ENCODE measurements around the gene SCAF8.
"Not testable (repeated sequence)": the region's sequence is repeated elsewhere in the genome, so short reads cannot be mapped to it uniquely, and the experiment has no call there.

SCAF8 gene

GRCh38 chr6:154744029-154744745 lies 11.0 kb downstream of the SCAF8 start:
- not testable (repeated sequence) for H3K9me3 ChIP-seq (ENCODE audit: low read length); H3K27me3 ChIP-seq (ENCODE audit: insufficient read depth, low read length); H3K4me3 ChIP-seq (ENCODE audit: low read length); H2AFZ ChIP-seq (ENCODE audit: low read depth, low read length)
- Histone ChIP-seq H3K36me3 (ENCODE audit: insufficient read depth, low read length) (peaks cover 16% of the 10 kb centered on the region), H3K4me1 (ENCODE audit: insufficient read depth, low read length) (peaks cover 14% of the 10 kb centered on the region)

GRCh38 chr6:154745243-154745642 lies 12.0 kb downstream of the SCAF8 start:
- Histone ChIP-seq H3K36me3 (ENCODE audit: insufficient read depth, low read length) (peaks cover 12% of the 10 kb centered on the region), H3K27me3 (ENCODE audit: insufficient read depth, low read length) (no peaks in the 10 kb centered on the region), H3K9me3 (ENCODE audit: low read length) (no peaks in the 10 kb centered on the region), H2AFZ (ENCODE audit: low read depth, low read length) (no peak overlapping the region), H3K4me3 (ENCODE audit: low read length) (no peak overlapping the region), H3K4me1 (ENCODE audit: insufficient read depth, low read length) (peaks cover 9% of the 10 kb centered on the region)

DNA sequence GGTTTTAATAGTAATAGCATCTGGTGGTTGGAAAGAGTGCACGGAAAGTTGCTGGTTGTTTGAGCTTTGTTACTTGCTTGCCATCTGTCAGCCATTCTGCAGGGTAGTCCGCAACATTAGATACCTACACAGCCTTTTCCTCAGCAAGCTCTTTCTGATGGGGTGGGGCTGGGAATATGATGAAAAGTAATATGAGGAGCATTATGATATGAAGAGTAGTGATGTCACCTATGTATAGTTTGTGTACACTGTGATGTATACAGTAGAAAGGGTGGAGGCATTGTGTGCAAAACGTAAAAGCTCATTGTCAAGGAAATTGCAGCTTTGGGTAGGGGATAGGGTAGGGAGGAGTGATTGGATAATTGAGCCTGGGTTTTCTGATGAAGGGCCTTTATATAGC lies 16.1 kb downstream of the SCAF8 start:
- H3K27me3 ChIP-seq (ENCODE audit: insufficient read depth, low read length): no peaks in the 10 kb centered on the region
- H3K36me3 ChIP-seq (ENCODE audit: insufficient read depth, low read length): peaks cover 13% of the 10 kb centered on the region
- no peaks in the 10 kb centered on the region for H3K9me3 ChIP-seq (ENCODE audit: low read length)
- H2AFZ ChIP-seq (ENCODE audit: low read depth, low read length): no peak overlapping the region
- H3K4me3 ChIP-seq (ENCODE audit: low read length): no peak overlapping the region
- no peaks in the 10 kb centered on the region for H3K4me1 ChIP-seq (ENCODE audit: insufficient read depth, low read length)

DNA sequence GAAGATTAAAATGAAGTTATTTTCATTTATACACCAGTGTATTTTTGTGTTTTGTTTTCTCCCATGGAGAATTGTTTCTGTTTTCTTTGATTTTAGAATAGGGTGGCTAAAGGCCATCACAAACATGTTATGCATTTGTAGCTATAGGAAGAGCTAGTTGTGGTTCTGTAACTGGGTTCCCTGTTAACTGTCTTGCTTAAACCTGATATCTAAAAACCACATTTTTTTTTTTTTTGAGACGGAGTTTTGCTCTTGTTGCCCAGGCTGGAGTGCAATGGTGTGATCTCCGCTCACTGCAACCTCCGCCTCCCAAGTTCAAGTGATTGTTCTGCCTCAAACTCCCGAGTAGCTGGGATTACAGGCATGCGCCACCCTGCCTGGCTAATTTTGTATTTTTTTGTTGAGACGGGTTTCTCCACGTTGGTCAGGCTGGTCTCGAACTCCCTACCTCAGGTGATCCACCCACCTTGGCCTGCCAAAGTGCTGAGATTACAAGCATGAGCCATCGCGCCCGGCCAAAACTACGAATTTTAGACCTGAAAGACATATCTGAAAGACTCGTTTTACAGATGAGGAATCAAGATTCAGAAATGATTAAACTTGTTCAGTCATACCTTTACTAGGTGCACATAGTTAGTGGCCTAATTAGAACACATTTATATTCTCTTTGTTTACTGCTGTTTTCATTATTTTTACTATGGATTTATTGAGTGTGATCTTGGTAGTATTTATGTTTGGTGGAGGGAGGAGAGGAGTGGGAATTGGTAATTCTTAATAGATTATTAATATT lies 18.0 kb downstream of the SCAF8 start:
- Histone ChIP-seq H3K4me3 (ENCODE audit: low read length) (no peak overlapping the region), H3K4me1 (ENCODE audit: insufficient read depth, low read length) (no peaks in the 10 kb centered on the region), H3K27me3 (ENCODE audit: insufficient read depth, low read length) (no peaks in the 10 kb centered on the region), H2AFZ (ENCODE audit: low read depth, low read length) (no peak overlapping the region), H3K36me3 (ENCODE audit: insufficient read depth, low read length) (peaks cover 15% of the 10 kb centered on the region), H3K9me3 (ENCODE audit: low read length) (no peaks in the 10 kb centered on the region)

- Histone ChIP-seq H3K4me3 (ENCODE audit: low read length) (no peak overlapping the region), H2AFZ (ENCODE audit: low read depth, low read length) (no peak overlapping the region), H3K36me3 (ENCODE audit: insufficient read depth, low read length) (peaks cover 15% of the 10 kb centered on the region), H3K9me3 (ENCODE audit: low read length) (no peaks in the 10 kb centered on the region), H3K4me1 (ENCODE audit: insufficient read depth, low read length) (no peaks in the 10 kb centered on the region), H3K27me3 (ENCODE audit: insufficient read depth, low read length) (no peaks in the 10 kb centered on the region)
Observed at GRCh38 chr6:154752022-154752421, 18.8 kb downstream of the SCAF8 start.

GRCh38 chr6:154754152-154754551 lies 20.9 kb downstream of the SCAF8 start:
- Histone ChIP-seq H3K4me1 (ENCODE audit: insufficient read depth, low read length) (no peaks in the 10 kb centered on the region), H2AFZ (ENCODE audit: low read depth, low read length) (no peak overlapping the region), H3K4me3 (ENCODE audit: low read length) (no peak overlapping the region), H3K27me3 (ENCODE audit: insufficient read depth, low read length) (no peaks in the 10 kb centered on the region), H3K36me3 (ENCODE audit: insufficient read depth, low read length) (peaks cover 13% of the 10 kb centered on the region), H3K9me3 (ENCODE audit: low read length) (no peaks in the 10 kb centered on the region)

- Histone ChIP-seq H3K36me3 (ENCODE audit: insufficient read depth, low read length) (peaks cover 11% of the 10 kb centered on the region), H3K4me3 (ENCODE audit: low read length) (no peak overlapping the region), H2AFZ (ENCODE audit: low read depth, low read length) (no peak overlapping the region), H3K4me1 (ENCODE audit: insufficient read depth, low read length) (no peaks in the 10 kb centered on the region), H3K9me3 (ENCODE audit: low read length) (no peaks in the 10 kb centered on the region), H3K27me3 (ENCODE audit: insufficient read depth, low read length) (no peaks in the 10 kb centered on the region)
Observed at GRCh38 chr6:154757352-154758050, 24.3 kb downstream of the SCAF8 start.

GRCh38 chr6:154758125-154758524 lies 24.9 kb downstream of the SCAF8 start:
- no peaks in the 10 kb centered on the region for H3K4me1 ChIP-seq (ENCODE audit: insufficient read depth, low read length)
- no peak overlapping the region for H2AFZ ChIP-seq (ENCODE audit: low read depth, low read length)
- no peaks in the 10 kb centered on the region for H3K9me3 ChIP-seq (ENCODE audit: low read length)
- peaks cover 11% of the 10 kb centered on the region for H3K36me3 ChIP-seq (ENCODE audit: insufficient read depth, low read length)
- H3K27me3 ChIP-seq (ENCODE audit: insufficient read depth, low read length): no peaks in the 10 kb centered on the region
- no peak overlapping the region for H3K4me3 ChIP-seq (ENCODE audit: low read length)

DNA sequence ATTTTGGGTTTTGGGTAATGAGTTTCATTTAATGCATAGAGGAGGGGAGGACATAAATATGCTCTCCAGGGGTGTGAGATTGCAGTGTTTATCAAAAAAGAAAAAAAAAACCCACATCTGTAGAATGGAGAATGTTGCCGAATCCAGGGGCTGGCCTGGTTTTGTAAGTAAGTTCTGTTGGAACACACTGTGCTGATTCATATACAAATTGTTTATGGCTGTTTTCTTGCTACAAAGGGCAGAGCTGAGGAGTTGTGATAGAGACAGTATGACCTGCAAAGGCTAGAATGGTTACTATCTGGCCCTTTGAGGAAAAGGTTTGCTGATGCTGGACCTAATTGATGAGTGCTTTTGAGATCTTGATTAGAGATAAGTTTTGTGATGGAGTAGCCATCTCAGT lies 30.4 kb downstream of the SCAF8 start:
- Histone ChIP-seq H2AFZ (ENCODE audit: low read depth, low read length) (no peak overlapping the region), H3K27me3 (ENCODE audit: insufficient read depth, low read length) (no peaks in the 10 kb centered on the region), H3K4me3 (ENCODE audit: low read length) (no peak overlapping the region), H3K36me3 (ENCODE audit: insufficient read depth, low read length) (peaks cover 9% of the 10 kb centered on the region), H3K9me3 (ENCODE audit: low read length) (peaks cover 2% of the 10 kb centered on the region), H3K4me1 (ENCODE audit: insufficient read depth, low read length) (peaks cover 15% of the 10 kb centered on the region)

GRCh38 chr6:154765273-154765672 lies 32.1 kb downstream of the SCAF8 start:
- H3K4me1 ChIP-seq (ENCODE audit: insufficient read depth, low read length): peaks cover 15% of the 10 kb centered on the region
- no peaks in the 10 kb centered on the region for H3K27me3 ChIP-seq (ENCODE audit: insufficient read depth, low read length)
- no peak overlapping the region for H3K4me3 ChIP-seq (ENCODE audit: low read length)
- peaks cover 2% of the 10 kb centered on the region for H3K9me3 ChIP-seq (ENCODE audit: low read length)
- H2AFZ ChIP-seq (ENCODE audit: low read depth, low read length): no peak overlapping the region
- H3K36me3 ChIP-seq (ENCODE audit: insufficient read depth, low read length): peaks cover 9% of the 10 kb centered on the region

- no peaks in the 10 kb centered on the region for H3K27me3 ChIP-seq (ENCODE audit: insufficient read depth, low read length)
- H2AFZ ChIP-seq (ENCODE audit: low read depth, low read length): no peak overlapping the region
- H3K4me1 ChIP-seq (ENCODE audit: insufficient read depth, low read length): peaks cover 15% of the 10 kb centered on the region
- no peak overlapping the region for H3K4me3 ChIP-seq (ENCODE audit: low read length)
- H3K36me3 ChIP-seq (ENCODE audit: insufficient read depth, low read length): peaks cover 3% of the 10 kb centered on the region
- peaks cover 2% of the 10 kb centered on the region for H3K9me3 ChIP-seq (ENCODE audit: low read length)
Observed at GRCh38 chr6:154766288-154766687, 33.1 kb downstream of the SCAF8 start.

DNA sequence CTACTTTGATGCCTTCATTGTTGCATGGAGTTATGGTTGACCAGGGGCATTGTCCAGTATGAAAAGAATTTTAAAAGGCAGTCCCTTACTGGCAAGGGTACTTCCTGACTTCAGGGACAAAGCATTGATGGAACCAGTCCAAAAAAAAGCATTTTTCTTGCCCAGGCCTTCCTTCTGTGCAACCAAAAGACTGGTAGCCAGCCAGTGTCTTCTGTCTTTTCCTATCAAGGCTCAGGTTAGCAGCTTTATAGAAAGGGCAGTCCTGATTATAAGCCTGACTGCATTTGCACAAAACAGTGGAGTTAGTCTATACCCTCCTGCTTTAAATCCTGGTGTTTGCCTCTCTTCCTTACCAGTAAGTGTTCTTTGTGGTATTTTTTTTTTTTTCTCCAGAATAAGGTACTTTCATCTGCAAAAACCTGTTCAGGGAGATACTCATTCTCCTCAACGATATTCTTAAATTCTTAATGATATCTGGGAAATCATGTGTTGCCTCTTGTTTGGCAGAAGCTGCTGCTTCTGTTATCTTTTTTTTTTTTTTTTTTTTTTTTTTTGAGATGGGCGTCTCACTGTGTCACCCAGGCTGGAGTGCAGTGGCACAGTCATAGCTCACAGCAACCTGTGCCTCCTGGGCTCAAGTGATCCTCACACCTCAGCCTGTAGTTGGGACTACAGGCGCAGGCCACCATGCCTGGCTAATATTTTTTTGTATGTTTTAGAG lies 33.9 kb downstream of the SCAF8 start:
- H2AFZ ChIP-seq (ENCODE audit: low read depth, low read length): no peak overlapping the region
- no peak overlapping the region for H3K4me3 ChIP-seq (ENCODE audit: low read length)

GRCh38 chr6:154768280-154768679 lies 35.1 kb downstream of the SCAF8 start:
- no peaks in the 10 kb centered on the region for H3K27me3 ChIP-seq (ENCODE audit: insufficient read depth, low read length)
- H3K4me1 ChIP-seq (ENCODE audit: insufficient read depth, low read length): peaks cover 15% of the 10 kb centered on the region
- no peak overlapping the region for H2AFZ ChIP-seq (ENCODE audit: low read depth, low read length)
- no peak overlapping the region for H3K4me3 ChIP-seq (ENCODE audit: low read length)
- peaks cover 3% of the 10 kb centered on the region for H3K9me3 ChIP-seq (ENCODE audit: low read length)
- peaks cover 2% of the 10 kb centered on the region for H3K36me3 ChIP-seq (ENCODE audit: insufficient read depth, low read length)

More for the DNA sequence above, 33.9 kb downstream of the SCAF8 start:
- H3K9me3 ChIP-seq (ENCODE audit: low read length): peaks cover 2% of the 10 kb centered on the region
- H3K27me3 ChIP-seq (ENCODE audit: insufficient read depth, low read length): no peaks in the 10 kb centered on the region
- peaks cover 15% of the 10 kb centered on the region for H3K4me1 ChIP-seq (ENCODE audit: insufficient read depth, low read length)
- peaks cover 2% of the 10 kb centered on the region for H3K36me3 ChIP-seq (ENCODE audit: insufficient read depth, low read length)

All from neuron (in vitro differentiated cells).